PC-9 (cell line): Measurements from ENCODE around the gene SALL2. TPM values are rescaled to one million over a fixed set of nuclear protein-coding genes. Genes with fewer than 3 reads are reported as not detected.

Experiments
- BruUV-seq: library from RNA; stranded (reverse); fragments of 400-500 nt; replicated peaks from 2 replicates; lab custom pipeline; 2021; lab: Mats Ljungman, UMichigan
- CTCF ChIA-PET: fragments of 300-600 bp; sonication (Branson Sonifier 250); formaldehyde crosslinking; loops from one replicate; lab custom pipeline; 2022; ENCODE audit warnings: antibody characterized with exemption; lab: Charles Lee
- POLR2A ChIA-PET: fragments of 300-600 bp; sonication (Branson Sonifier 250); formaldehyde crosslinking; loops from one replicate; lab custom pipeline; 2022; ENCODE audit warnings: antibody characterized with exemption; ENCODE audit not compliant: unreplicated experiment; lab: Charles Lee
- DNase-seq, 2 experiments: peaks; one replicate each; pipeline versions ENCODE4 v3.0.0 to v3.0.0-alpha.2; 2015 to 2022; ENCODE audit warnings: mixed read lengths in 1 of 2
- H2AFZ ChIP-seq: fragments of 200-600 bp; sonication (generic); 2 replicates; pipeline ENCODE4 v1.8.1; 2017; ENCODE audit warnings: antibody characterized with exemption
- H3F3A ChIP-seq: fragments of 200-600 bp; sonication (generic); 2 replicates; pipeline ENCODE4 v1.8.1; 2017; ENCODE audit warnings: antibody characterized with exemption, mild to moderate bottlenecking, low read depth; ENCODE audit not compliant: insufficient read depth
- H3K27ac ChIP-seq: fragments of 200-600 bp; sonication (generic); 2 replicates; pipeline ENCODE4 v1.6.1; 2016; ENCODE audit warnings: mixed run types
- H3K27me3 ChIP-seq: fragments of 200-600 bp; sonication (generic); 2 replicates; pipeline ENCODE4 v1.6.1; 2016; ENCODE audit warnings: low read depth, mixed run types; ENCODE audit not compliant: insufficient read depth
- H3K36me3 ChIP-seq: fragments of 200-600 bp; sonication (generic); 2 replicates; pipeline ENCODE4 v1.6.1; 2016; ENCODE audit warnings: low read depth, mixed run types
- H3K4me1 ChIP-seq: fragments of 200-600 bp; sonication (generic); replicated peaks from 2 replicates; pipeline ENCODE4 v1.6.1; 2016; ENCODE audit warnings: mixed run types; ENCODE audit not compliant: insufficient read depth
- H3K4me2 ChIP-seq: fragments of 200-600 bp; sonication (generic); 2 replicates; pipeline ENCODE4 v1.6.1; 2017; ENCODE audit warnings: mixed run types
- H3K4me3 ChIP-seq: fragments of 200-600 bp; sonication (generic); 2 replicates; pipeline ENCODE4 v1.6.1; 2016; ENCODE audit warnings: mixed run types
- H3K79me2 ChIP-seq: fragments of 200-600 bp; sonication (generic); 2 replicates; pipeline ENCODE4 v1.6.1; 2017; ENCODE audit warnings: low read depth, mixed run types
- H3K9me2 ChIP-seq: fragments of 200-600 bp; sonication (generic); 2 replicates; pipeline ENCODE4 v1.8.1; 2017; ENCODE audit warnings: mild to moderate bottlenecking; ENCODE audit not compliant: insufficient read depth
- H3K9me3 ChIP-seq: fragments of 200-600 bp; sonication (generic); 2 replicates; pipeline ENCODE4 v1.8.1; 2016; ENCODE audit warnings: low read depth; ENCODE audit not compliant: insufficient read depth
- H4K20me1 ChIP-seq: fragments of 200-600 bp; sonication (generic); 2 replicates; pipeline ENCODE4 v1.8.1; 2017; ENCODE audit not compliant: insufficient read depth
- EZH2 ChIP-seq: fragments of 200-600 bp; sonication (generic); IDR thresholded peaks from 2 replicates; pipeline ENCODE4 v1.8.0; 2017; ENCODE audit warnings: antibody characterized with exemption, low read depth
- intact Hi-C: fragments of 100-400 bp; cut with micrococcal nuclease; formaldehyde crosslinking; loops from one replicate; pipeline ENCODE4 v1.10.0; 2022; ENCODE audit not compliant: unreplicated experiment
- total RNA-seq: library from RNA; stranded (reverse); gene quantifications from 2 replicates; pipeline ENCODE4 v1.2.3, GENCODE V29; 2021
- TF ChIP-seq, protein P1 (sequence below): fragments of 200-600 bp; sonication (generic); conservative IDR thresholded peaks from 2 replicates; pipeline ENCODE4 v1.6.1; 2017; ENCODE audit warnings: mixed run types, antibody characterized with exemption, mild to moderate bottlenecking, moderate library complexity

SALL2 gene
- total RNA-seq, 1 experiment from 2014 or later, result 10.9 TPM

DNA sequence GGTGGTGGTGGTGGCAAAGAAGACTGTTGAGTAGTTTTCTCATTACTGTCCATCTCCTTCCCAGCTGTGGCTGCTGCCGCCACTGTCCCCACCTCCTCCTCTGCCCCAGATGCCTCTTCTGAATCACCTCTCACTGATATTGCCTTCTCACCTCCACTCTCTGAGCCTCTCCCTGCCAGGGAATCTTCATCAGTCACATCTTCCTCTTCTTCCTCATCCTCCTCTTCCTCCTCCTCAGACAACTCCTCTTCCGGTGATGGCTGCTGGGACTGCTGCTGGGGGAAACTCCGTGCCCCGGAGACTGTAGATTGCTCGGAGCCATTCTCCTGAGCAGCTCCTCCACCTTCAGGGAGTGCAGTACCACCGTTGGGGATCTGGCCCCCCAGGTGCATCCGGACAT is 2.9 kb downstream of the SALL2 start:
- Histone ChIP-seq H3K4me2 (no peak overlapping the region), H3K9me2 (no peaks in the 10 kb centered on the region), H2AFZ (no peak overlapping the region), H3K4me3 (no peak overlapping the region), H3K27ac (no peak overlapping the region), H3K9me3 (no peaks in the 10 kb centered on the region), H3K36me3 (no peaks in the 10 kb centered on the region), H4K20me1 (no peaks in the 10 kb centered on the region), H3K27me3 (no peaks in the 10 kb centered on the region), H3K4me1 (peaks cover 5% of the 10 kb centered on the region), H3K79me2 (no peaks in the 10 kb centered on the region), H3F3A (peaks cover 2% of the 10 kb centered on the region; the same call in 1 of the 2 replicates)
- intact Hi-C loops, result no loop called here
- POLR2A ChIA-PET, result no interaction called here
- TF ChIP-seq EZH2, result no peak
- TF ChIP-seq, protein P1, sequence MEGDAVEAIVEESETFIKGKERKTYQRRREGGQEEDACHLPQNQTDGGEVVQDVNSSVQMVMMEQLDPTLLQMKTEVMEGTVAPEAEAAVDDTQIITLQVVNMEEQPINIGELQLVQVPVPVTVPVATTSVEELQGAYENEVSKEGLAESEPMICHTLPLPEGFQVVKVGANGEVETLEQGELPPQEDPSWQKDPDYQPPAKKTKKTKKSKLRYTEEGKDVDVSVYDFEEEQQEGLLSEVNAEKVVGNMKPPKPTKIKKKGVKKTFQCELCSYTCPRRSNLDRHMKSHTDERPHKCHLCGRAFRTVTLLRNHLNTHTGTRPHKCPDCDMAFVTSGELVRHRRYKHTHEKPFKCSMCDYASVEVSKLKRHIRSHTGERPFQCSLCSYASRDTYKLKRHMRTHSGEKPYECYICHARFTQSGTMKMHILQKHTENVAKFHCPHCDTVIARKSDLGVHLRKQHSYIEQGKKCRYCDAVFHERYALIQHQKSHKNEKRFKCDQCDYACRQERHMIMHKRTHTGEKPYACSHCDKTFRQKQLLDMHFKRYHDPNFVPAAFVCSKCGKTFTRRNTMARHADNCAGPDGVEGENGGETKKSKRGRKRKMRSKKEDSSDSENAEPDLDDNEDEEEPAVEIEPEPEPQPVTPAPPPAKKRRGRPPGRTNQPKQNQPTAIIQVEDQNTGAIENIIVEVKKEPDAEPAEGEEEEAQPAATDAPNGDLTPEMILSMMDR, result no peak
- BruUV-seq, result no TSS peak
- CTCF ChIA-PET, result no interaction called here
- DNase-seq, result no peak

DNA sequence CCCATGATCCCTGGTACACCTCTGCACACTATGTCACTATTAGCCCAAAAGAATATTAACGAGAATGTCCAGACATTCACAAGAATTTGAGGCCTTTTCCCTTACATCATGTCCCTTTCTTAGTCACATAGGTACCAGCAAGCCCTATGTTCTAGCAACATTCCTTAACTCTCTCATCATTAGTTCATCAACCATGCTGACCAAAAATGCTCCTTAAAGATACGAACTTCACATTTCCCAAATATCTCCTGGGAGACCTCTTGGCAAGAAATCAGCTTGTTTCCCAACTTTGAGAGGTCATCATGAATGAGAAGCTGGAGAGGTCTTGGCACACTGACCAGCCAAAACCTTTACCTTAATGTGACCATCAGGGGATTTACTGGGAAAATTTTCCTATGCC is 4.6 kb downstream of the SALL2 start:
- H3K4me2 ChIP-seq, result no peak overlapping the region
- H3K27me3 ChIP-seq, result no peaks in the 10 kb centered on the region
- BruUV-seq, result no TSS peak
- H3K79me2 ChIP-seq, result no peaks in the 10 kb centered on the region
- intact Hi-C loops, result no loop called here
- no peaks in the 10 kb centered on the region for H3F3A ChIP-seq
- H3K4me1 ChIP-seq, result no peaks in the 10 kb centered on the region
- no peak overlapping the region for H2AFZ ChIP-seq
- no peak for TF ChIP-seq EZH2
- TF ChIP-seq, protein P1, result no peak
- no peaks in the 10 kb centered on the region for H4K20me1 ChIP-seq
- no peak for DNase-seq
- H3K9me2 ChIP-seq, result no peaks in the 10 kb centered on the region
- ChIA-PET POLR2A (interaction anchor here (0.6 kb wide), 1 partner anchor 33 kb away, joined by 5 read pairs; no protein-coding TSS in a partner anchor), CTCF (no interaction called here)
- no peaks in the 10 kb centered on the region for H3K9me3 ChIP-seq
- no peaks in the 10 kb centered on the region for H3K36me3 ChIP-seq
- no peak overlapping the region for H3K27ac ChIP-seq
- no peak overlapping the region for H3K4me3 ChIP-seq

GRCh38 chr14:21520767-21521166 is 5.4 kb downstream of the SALL2 start:
- Histone ChIP-seq H3K4me3 (no peak overlapping the region), H3K9me2 (no peaks in the 10 kb centered on the region), H3F3A (no peaks in the 10 kb centered on the region), H3K4me1 (no peaks in the 10 kb centered on the region), H4K20me1 (no peaks in the 10 kb centered on the region), H3K36me3 (no peaks in the 10 kb centered on the region), H2AFZ (no peak overlapping the region), H3K4me2 (no peak overlapping the region), H3K9me3 (no peaks in the 10 kb centered on the region), H3K27me3 (no peaks in the 10 kb centered on the region), H3K27ac (no peak overlapping the region), H3K79me2 (no peaks in the 10 kb centered on the region)
- DNase-seq, result no peak
- intact Hi-C loops, result no loop called here
- TF ChIP-seq EZH2, result no peak
- TF ChIP-seq, protein P1, result no peak
- POLR2A ChIA-PET, result no interaction called here
- CTCF ChIA-PET, result no interaction called here
- BruUV-seq, result no TSS peak
